HCT116 (cell line): ENCODE results near the gene HPGDS. TPM values are rescaled to one million over a fixed set of nuclear protein-coding genes. Genes with fewer than 3 reads are reported as not detected.

Experiments
- ATAC-seq: fragments of 200-7000 bp; cut with Tn5 transposase; 2 replicates; pipeline ENCODE4 v1.9.1; 2020; ENCODE audit warnings: mild to moderate bottlenecking, moderate library complexity
- BruUV-seq: library from RNA; stranded (reverse); fragments of 400-500 nt; replicated peaks from 2 replicates; lab custom pipeline; 2021; lab: Mats Ljungman, UMichigan
- CTCF ChIA-PET: fragments of 300-600 bp; sonication (Branson Sonifier 250); formaldehyde crosslinking; loops from one replicate; lab custom pipeline; 2021; ENCODE audit warnings: antibody characterized with exemption; lab: Charles Lee
- POLR2A ChIA-PET: fragments of 300-600, 350-600 bp; sonication (Branson Sonifier 250); formaldehyde crosslinking; loops from one replicate; lab custom pipeline; 2021; ENCODE audit warnings: antibody characterized with exemption; lab: Charles Lee
- RAD21 ChIA-PET, 2 experiments: fragments of 300-600 bp; sonication (Branson Sonifier 250); formaldehyde crosslinking; loops; one replicate each; lab custom pipeline; 2023; ENCODE audit warnings: low total read pairs in 2 of 2; ENCODE audit not compliant: uncharacterized antibody in 2 of 2, unreplicated experiment in 2 of 2, low non-redundant PET in 1 of 2; lab: Charles Lee
- DNase-seq: peaks from one replicate; pipeline ENCODE4 v3.0.0-alpha.2; 2010; ENCODE audit warnings: low read depth, low spot score
- H2AFZ ChIP-seq: fragments of 200-600 bp; shearing (Covaris generic), sonication (generic); 2 replicates; pipeline ENCODE4 v1.6.1; 2017; ENCODE audit warnings: low read depth, mixed run types, mixed read lengths, antibody characterized with exemption, low read length; ENCODE audit not compliant: poor library complexity, severe bottlenecking
- H3K27ac ChIP-seq: 2 replicates; pipeline ENCODE4 v1.5.1; 2012; ENCODE audit warnings: low read depth, low read length
- H3K27me3 ChIP-seq: fragments of 200-600 bp; sonication (generic); 2 replicates; pipeline ENCODE4 v1.6.1; 2016; ENCODE audit warnings: mixed run types, low read length, mixed read lengths; ENCODE audit not compliant: insufficient read depth
- H3K36me3 ChIP-seq, 2 experiments: fragments of 200-500 bp in 1 of 2; fragments of 200-600 bp in 1 of 2; sonication (Bioruptor generic) in 1 of 2; sonication (generic) in 1 of 2; 2 replicates each; pipeline versions ENCODE4 v1.5.1 to v1.6.1; 2014 to 2016; ENCODE audit warnings: low read length in 2 of 2, inconsistent platforms in 1 of 2, mixed read lengths in 1 of 2, mixed run types in 1 of 2; ENCODE audit not compliant: insufficient read depth in 2 of 2, control insufficient read depth in 1 of 2
- H3K4me1 ChIP-seq, 2 experiments: fragments of 200-600 bp in 1 of 2; sonication (generic) in 1 of 2; 2 replicates each; pipeline versions ENCODE4 v1.5.1 to v1.6.1; 2012 to 2017; ENCODE audit warnings: low read length in 2 of 2, inconsistent platforms in 1 of 2, mild to moderate bottlenecking in 1 of 2, mixed read lengths in 1 of 2, mixed run types in 1 of 2, moderate library complexity in 1 of 2; ENCODE audit not compliant: insufficient read depth in 2 of 2, control insufficient read depth in 1 of 2
- H3K4me2 ChIP-seq: fragments of 200-600 bp; sonication (generic); 2 replicates; pipeline ENCODE4 v1.6.1; 2017; ENCODE audit warnings: mixed run types, low read length, mixed read lengths
- H3K4me3 ChIP-seq, 2 experiments: fragments of 200-600 bp in 1 of 2; sonication (generic) in 1 of 2; replicated peaks in 1 of 2; 2 replicates each; pipeline ENCODE4 v1.5.1; 2011 to 2016; ENCODE audit warnings: low read length in 2 of 2, control low read depth in 1 of 2, low read depth in 1 of 2, mild to moderate bottlenecking in 1 of 2, mixed read lengths in 1 of 2, mixed run types in 1 of 2
- H3K79me2 ChIP-seq: fragments of 200-600 bp; sonication (generic); 2 replicates; pipeline ENCODE4 v1.6.1; 2017; ENCODE audit warnings: mild to moderate bottlenecking, mixed run types, low read length, moderate library complexity, mixed read lengths; ENCODE audit not compliant: insufficient read depth
- H3K9ac ChIP-seq: fragments of 200-600 bp; sonication (generic); 2 replicates; pipeline ENCODE4 v1.6.1; 2016; ENCODE audit warnings: low read length, mixed read lengths
- H3K9me2 ChIP-seq: fragments of 200-600 bp; sonication (generic), shearing (Covaris generic); 2 replicates; pipeline ENCODE4 v1.6.1; 2017; ENCODE audit warnings: mixed run types, mild to moderate bottlenecking, moderate library complexity; ENCODE audit not compliant: insufficient read depth
- H3K9me3 ChIP-seq, 2 experiments: fragments of 200-500 bp in 1 of 2; fragments of 200-600 bp in 1 of 2; sonication (Bioruptor generic) in 1 of 2; sonication (generic) in 1 of 2; 2 replicates each; pipeline ENCODE4 v1.6.1; 2014 to 2017; ENCODE audit warnings: low read length in 2 of 2, mixed read lengths in 2 of 2, inconsistent platforms in 1 of 2, low read depth in 1 of 2, mild to moderate bottlenecking in 1 of 2, mixed run types in 1 of 2, moderate library complexity in 1 of 2; ENCODE audit not compliant: control insufficient read depth in 1 of 2, insufficient read depth in 1 of 2
- H4K20me1 ChIP-seq: fragments of 200-600 bp; sonication (generic), shearing (Covaris generic); 2 replicates; pipeline ENCODE4 v1.6.1; 2017; ENCODE audit warnings: mixed run types, mild to moderate bottlenecking, moderate library complexity; ENCODE audit not compliant: insufficient read depth
- CEBPB ChIP-seq: IDR thresholded peaks from 2 replicates; pipeline ENCODE4 v1.6.1; 2012; ENCODE audit warnings: low read depth
- EZH2phosphoT487 ChIP-seq: fragments of 200-600 bp; IDR thresholded peaks from 2 replicates; pipeline ENCODE4 v1.6.1; 2018; ENCODE audit warnings: antibody characterized with exemption, borderline replicate concordance
- FOSL1 ChIP-seq: IDR thresholded peaks from 2 replicates; pipeline ENCODE4 v1.6.1; 2012; ENCODE audit warnings: low read depth
- POLR2AphosphoS5 ChIP-seq: IDR thresholded peaks from 2 replicates; pipeline ENCODE4 v1.6.1; 2011; ENCODE audit warnings: mild to moderate bottlenecking, low read depth, low read length, moderate library complexity
- RAD21 ChIP-seq: IDR thresholded peaks from 2 replicates; pipeline ENCODE4 v1.6.1; 2012; ENCODE audit warnings: low read depth, mild to moderate bottlenecking
- SP1 ChIP-seq: IDR thresholded peaks from 2 replicates; pipeline ENCODE4 v1.6.1; 2012; ENCODE audit warnings: low read depth
- TCF7L2 ChIP-seq: IDR thresholded peaks from 2 replicates; pipeline ENCODE4 v1.7.0; 2011; ENCODE audit warnings: borderline replicate concordance, inconsistent platforms; ENCODE audit not compliant: insufficient read depth, insufficient read length; ENCODE audit errors: extremely low read depth
- YY1 ChIP-seq: IDR thresholded peaks from 2 replicates; pipeline ENCODE4 v1.6.1; 2011; ENCODE audit warnings: low read length, low read depth, moderate library complexity, mild to moderate bottlenecking; ENCODE audit not compliant: insufficient replicate concordance; ENCODE audit errors: extremely low read depth
- ZFX ChIP-seq: fragments of 450-650 bp; IDR thresholded peaks from 2 replicates; pipeline ENCODE4 v1.6.1; 2017
- ZNF274 ChIP-seq: fragments of 200-500 bp; sonication (Bioruptor generic); IDR thresholded peaks from 2 replicates; pipeline ENCODE4 v1.6.1; 2014; ENCODE audit warnings: mild to moderate bottlenecking, low read depth, low read length, inconsistent platforms
- intact Hi-C: fragments of 100-400 bp; cut with micrococcal nuclease; formaldehyde crosslinking; loops from 2 replicates; pipeline ENCODE4 v1.10.0; 2022
- total RNA-seq: library from RNA; stranded (reverse); gene quantifications from one replicate; pipeline ENCODE4 v1.2.1, GENCODE V29; 2021; ENCODE audit not compliant: unreplicated experiment
- TF ChIP-seq, protein P1 (sequence below): IDR thresholded peaks from 2 replicates; pipeline ENCODE4 v1.6.1; 2012
- TF ChIP-seq, protein P2 (sequence below): IDR thresholded peaks from 2 replicates; pipeline ENCODE4 v1.6.1; 2012; ENCODE audit warnings: low read depth
- TF ChIP-seq, protein P3 (sequence below): IDR thresholded peaks from 2 replicates; pipeline ENCODE4 v1.6.1; 2012
- TF ChIP-seq, protein P4 (sequence below): IDR thresholded peaks from 2 replicates; pipeline ENCODE4 v1.6.1; 2011; ENCODE audit warnings: mild to moderate bottlenecking, low read length, moderate library complexity; ENCODE audit not compliant: insufficient replicate concordance; ENCODE audit errors: extremely low read depth

Gene HPGDS
- total RNA-seq, 1 experiment from 2014 or later: not detected

DNA sequence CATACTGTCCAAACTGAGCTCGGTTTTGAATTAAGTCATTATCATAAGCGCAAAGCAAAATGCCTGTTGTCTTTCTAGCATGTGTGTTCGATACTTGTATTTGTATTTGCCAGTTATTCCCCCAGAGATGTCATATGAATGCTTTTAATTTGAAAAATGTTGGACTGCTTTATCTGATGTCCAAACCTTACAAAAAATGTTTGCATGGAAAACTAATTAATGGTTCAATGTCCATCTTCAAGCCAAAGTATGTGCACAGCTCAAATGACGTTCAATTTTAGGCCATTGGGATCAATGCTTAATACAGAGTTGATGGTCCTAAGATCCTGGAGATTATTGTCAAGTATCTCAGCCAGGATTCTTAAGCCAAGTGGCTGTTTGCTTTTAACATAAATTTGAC is 17.2 kb upstream of the HPGDS start:
- Histone ChIP-seq H3K27ac (no peak overlapping the region), H3K9ac (no peak overlapping the region), H3K9me3 (no peaks in the 10 kb centered on the region), H3K4me3 (no peak overlapping the region)
- no TSS peak for BruUV-seq
- TF ChIP-seq POLR2AphosphoS5: no peak
- no peak for TF ChIP-seq RAD21
- TF ChIP-seq, protein P1, sequence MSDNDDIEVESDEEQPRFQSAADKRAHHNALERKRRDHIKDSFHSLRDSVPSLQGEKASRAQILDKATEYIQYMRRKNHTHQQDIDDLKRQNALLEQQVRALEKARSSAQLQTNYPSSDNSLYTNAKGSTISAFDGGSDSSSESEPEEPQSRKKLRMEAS: no peak
- no peak for TF ChIP-seq FOSL1
- no peak for TF ChIP-seq ZFX
- TF ChIP-seq ZNF274: no peak
- TF ChIP-seq, protein P2, sequence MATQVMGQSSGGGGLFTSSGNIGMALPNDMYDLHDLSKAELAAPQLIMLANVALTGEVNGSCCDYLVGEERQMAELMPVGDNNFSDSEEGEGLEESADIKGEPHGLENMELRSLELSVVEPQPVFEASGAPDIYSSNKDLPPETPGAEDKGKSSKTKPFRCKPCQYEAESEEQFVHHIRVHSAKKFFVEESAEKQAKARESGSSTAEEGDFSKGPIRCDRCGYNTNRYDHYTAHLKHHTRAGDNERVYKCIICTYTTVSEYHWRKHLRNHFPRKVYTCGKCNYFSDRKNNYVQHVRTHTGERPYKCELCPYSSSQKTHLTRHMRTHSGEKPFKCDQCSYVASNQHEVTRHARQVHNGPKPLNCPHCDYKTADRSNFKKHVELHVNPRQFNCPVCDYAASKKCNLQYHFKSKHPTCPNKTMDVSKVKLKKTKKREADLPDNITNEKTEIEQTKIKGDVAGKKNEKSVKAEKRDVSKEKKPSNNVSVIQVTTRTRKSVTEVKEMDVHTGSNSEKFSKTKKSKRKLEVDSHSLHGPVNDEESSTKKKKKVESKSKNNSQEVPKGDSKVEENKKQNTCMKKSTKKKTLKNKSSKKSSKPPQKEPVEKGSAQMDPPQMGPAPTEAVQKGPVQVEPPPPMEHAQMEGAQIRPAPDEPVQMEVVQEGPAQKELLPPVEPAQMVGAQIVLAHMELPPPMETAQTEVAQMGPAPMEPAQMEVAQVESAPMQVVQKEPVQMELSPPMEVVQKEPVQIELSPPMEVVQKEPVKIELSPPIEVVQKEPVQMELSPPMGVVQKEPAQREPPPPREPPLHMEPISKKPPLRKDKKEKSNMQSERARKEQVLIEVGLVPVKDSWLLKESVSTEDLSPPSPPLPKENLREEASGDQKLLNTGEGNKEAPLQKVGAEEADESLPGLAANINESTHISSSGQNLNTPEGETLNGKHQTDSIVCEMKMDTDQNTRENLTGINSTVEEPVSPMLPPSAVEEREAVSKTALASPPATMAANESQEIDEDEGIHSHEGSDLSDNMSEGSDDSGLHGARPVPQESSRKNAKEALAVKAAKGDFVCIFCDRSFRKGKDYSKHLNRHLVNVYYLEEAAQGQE: no peak
- TF ChIP-seq CEBPB: no peak
- TF ChIP-seq, protein P3, sequence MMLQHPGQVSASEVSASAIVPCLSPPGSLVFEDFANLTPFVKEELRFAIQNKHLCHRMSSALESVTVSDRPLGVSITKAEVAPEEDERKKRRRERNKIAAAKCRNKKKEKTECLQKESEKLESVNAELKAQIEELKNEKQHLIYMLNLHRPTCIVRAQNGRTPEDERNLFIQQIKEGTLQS: no peak
- TF ChIP-seq YY1: no peak
- no peak for TF ChIP-seq TCF7L2
- TF ChIP-seq, protein P4, sequence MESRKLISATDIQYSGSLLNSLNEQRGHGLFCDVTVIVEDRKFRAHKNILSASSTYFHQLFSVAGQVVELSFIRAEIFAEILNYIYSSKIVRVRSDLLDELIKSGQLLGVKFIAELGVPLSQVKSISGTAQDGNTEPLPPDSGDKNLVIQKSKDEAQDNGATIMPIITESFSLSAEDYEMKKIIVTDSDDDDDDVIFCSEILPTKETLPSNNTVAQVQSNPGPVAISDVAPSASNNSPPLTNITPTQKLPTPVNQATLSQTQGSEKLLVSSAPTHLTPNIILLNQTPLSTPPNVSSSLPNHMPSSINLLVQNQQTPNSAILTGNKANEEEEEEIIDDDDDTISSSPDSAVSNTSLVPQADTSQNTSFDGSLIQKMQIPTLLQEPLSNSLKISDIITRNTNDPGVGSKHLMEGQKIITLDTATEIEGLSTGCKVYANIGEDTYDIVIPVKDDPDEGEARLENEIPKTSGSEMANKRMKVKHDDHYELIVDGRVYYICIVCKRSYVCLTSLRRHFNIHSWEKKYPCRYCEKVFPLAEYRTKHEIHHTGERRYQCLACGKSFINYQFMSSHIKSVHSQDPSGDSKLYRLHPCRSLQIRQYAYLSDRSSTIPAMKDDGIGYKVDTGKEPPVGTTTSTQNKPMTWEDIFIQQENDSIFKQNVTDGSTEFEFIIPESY: no peak
- no peak for TF ChIP-seq EZH2phosphoT487
- no peak for TF ChIP-seq SP1
- TF ChIP-seq, all 23 proteins: peak for 0
- no peak for ATAC-seq
- ChIA-PET CTCF (no interaction called here), POLR2A (no interaction called here), RAD21 (no interaction called here)
- intact Hi-C loops: no loop called here
- no peaks in the 10 kb centered on the region for H3K36me3 ChIP-seq
- no peak overlapping the region for H3K4me2 ChIP-seq
- H3K4me1 ChIP-seq: no peaks in the 10 kb centered on the region
- no peak for DNase-seq
- no peaks in the 10 kb centered on the region for H4K20me1 ChIP-seq
- no peaks in the 10 kb centered on the region for H3K79me2 ChIP-seq
- H3K27me3 ChIP-seq: no peaks in the 10 kb centered on the region
- H2AFZ ChIP-seq: no peak overlapping the region
- 0 out of 2 replicates have a peak, but pooled peaks cover 3% of the 10 kb centered on the region for H3K9me2 ChIP-seq
